ENCODE data around the gene PDE8A. TPM values are rescaled to one million over a fixed set of nuclear protein-coding genes. Genes with fewer than 3 reads are reported as not detected.

Gene PDE8A
- total and polyA plus RNA-seq, 10 of the 15 experiments (the other 5 are each of a cell fraction or from before 2014, with no cell fraction given) = 6.7 to 69.2 (median 27.2) TPM

DNA sequence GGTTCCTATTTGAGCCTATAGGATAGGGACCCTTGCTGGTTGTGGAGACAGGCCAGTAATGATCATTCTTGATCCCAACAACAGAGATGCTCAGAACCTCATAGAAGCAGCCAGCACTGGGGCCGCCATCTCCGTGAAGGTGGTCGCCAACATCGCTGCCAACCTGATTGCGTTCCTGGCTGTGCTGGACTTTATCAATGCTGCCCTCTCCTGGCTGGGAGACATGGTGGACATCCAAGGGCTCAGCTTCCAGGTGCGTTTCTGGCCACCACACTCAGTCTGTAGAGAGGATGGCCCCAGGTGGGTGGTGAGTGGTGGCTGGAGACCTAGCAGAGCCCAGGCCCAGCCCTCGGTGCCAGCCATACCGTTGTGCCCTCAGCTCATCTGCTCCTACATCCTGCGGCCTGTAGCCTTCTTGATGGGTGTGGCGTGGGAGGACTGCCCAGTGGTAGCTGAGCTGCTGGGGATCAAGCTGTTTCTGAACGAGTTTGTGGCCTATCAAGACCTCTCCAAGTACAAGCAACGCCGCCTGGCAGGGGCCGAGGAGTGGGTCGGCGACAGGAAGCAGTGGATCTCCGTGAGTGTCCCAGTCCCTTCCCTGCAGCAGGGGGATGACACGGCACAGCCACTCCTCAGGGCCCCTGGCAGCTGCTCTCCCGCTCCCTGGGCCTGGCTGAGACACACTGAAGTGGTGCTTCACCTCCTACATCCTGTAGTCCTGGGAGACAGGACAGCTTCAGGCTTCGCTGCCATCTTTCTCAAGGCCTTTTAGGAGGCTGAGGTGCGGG is 46.5 kb upstream of the PDE8A start:
- ChIA-PET SMC1A (ENCODE audit: uncharacterized antibody, unreplicated experiment) (interaction anchor here (1.0 to 1.1 kb wide), 2 partner anchors 103 to 109 kb away, joined by 3 to 4 read pairs; no protein-coding TSS in a partner anchor), CTCF (no interaction called here), POLR2A (interaction anchor here (0.8 kb wide), 1 partner anchor 272 kb away, joined by 3 read pairs; no protein-coding TSS in a partner anchor), RAD21 (ENCODE audit: unreplicated experiment) (no interaction called here)
- no peaks in the 10 kb centered on the region for H3K79me2 ChIP-seq (ENCODE audit: control insufficient read depth, insufficient read depth, low read length)
- in situ Hi-C loops (cut with MboI) (no loop called here), intact Hi-C loops (cut with micrococcal nuclease; ENCODE audit: unreplicated experiment) (no loop called here)
- TF ChIP-seq RAD21 (IDR thresholded peaks at IDR 0.05; ENCODE audit: insufficient read depth, low read depth, low read length) = peak; percentile 15; the same call in 1 of the 2 replicates
- TF ChIP-seq CREB1 (IDR thresholded peaks at IDR 0.05; ENCODE audit: low read depth) = no peak
- H2AFZ ChIP-seq (ENCODE audit: control insufficient read depth, low read depth, low read length) = no peak overlapping the region
- H3K4me3 ChIP-seq = no peak overlapping the region
- no peak for ATAC-seq
- DNase-seq (ENCODE audit: low read depth, low spot score) = no peak
- no peak overlapping the region for H3K27ac ChIP-seq (ENCODE audit: control insufficient read depth, insufficient read depth)
- no peaks in the 10 kb centered on the region for H3K36me3 ChIP-seq (ENCODE audit: control insufficient read depth in 2 of 2, insufficient read depth in 2 of 2, low read length in 1 of 2)
- H4K20me1 ChIP-seq (ENCODE audit: control insufficient read depth, insufficient read depth) = no peaks in the 10 kb centered on the region
- H3K4me1 ChIP-seq (ENCODE audit: control insufficient read depth, insufficient read depth, low read length) = no peaks in the 10 kb centered on the region
- 45% methylated on average over 21 of the region's 21 CpGs for WGBS (ENCODE audit: insufficient coverage, insufficient replicate concordance, low lambda C conversion rate, missing lambda C conversion rate)
- no peak overlapping the region for H3K4me2 ChIP-seq (ENCODE audit: control insufficient read depth, insufficient read depth)
- no peak for FAIRE-seq
- BruUV-seq (replicated peaks) = no TSS peak
- H3K9me3 ChIP-seq (replicated peaks; ENCODE audit: control insufficient read depth, insufficient read depth, low read length) = no peaks in the 10 kb centered on the region
- no peaks in the 10 kb centered on the region for H3K27me3 ChIP-seq (replicated peaks in 1 of 2; ENCODE audit: control insufficient read depth in 2 of 2, insufficient read depth in 2 of 2, low read length in 1 of 2)
- no peak overlapping the region for H3K9ac ChIP-seq (ENCODE audit: control insufficient read depth, insufficient read depth, low read length)

- no peak; the same call in 2 of the 3 replicates for ATAC-seq
- SMC1A ChIA-PET (ENCODE audit: uncharacterized antibody, unreplicated experiment) = interaction anchor here (0.8 to 1.4 kb wide), 4 partner anchors 9 to 349 kb away, joined by 3 read pairs; no protein-coding TSS in a partner anchor
These were observed 44.5 kb upstream of the PDE8A start for GRCh38 chr15:84937144-84937543.

More at GRCh38 chr15:84937144-84937543, 44.5 kb upstream of the PDE8A start:
- ChIA-PET CTCF (interaction anchor here (0.8 to 1.4 kb wide), 4 partner anchors 9 to 109 kb away, joined by 3 to 5 read pairs (median 3); no protein-coding TSS in a partner anchor), RAD21 (ENCODE audit: unreplicated experiment) (interaction anchor here (0.9 to 1.1 kb wide), 2 partner anchors 9 to 109 kb away, joined by 3 to 4 read pairs; no protein-coding TSS in a partner anchor), POLR2A (no interaction called here)
- no peak overlapping the region for H3K27ac ChIP-seq (ENCODE audit: control insufficient read depth, insufficient read depth)
- in situ Hi-C loops (cut with MboI) (no loop called here), intact Hi-C loops (cut with micrococcal nuclease; ENCODE audit: unreplicated experiment) (no loop called here)
- no peaks in the 10 kb centered on the region for H4K20me1 ChIP-seq (ENCODE audit: control insufficient read depth, insufficient read depth)
- no peak overlapping the region for H3K4me3 ChIP-seq
- 30% methylated on average over 5 of the region's 5 CpGs for WGBS (ENCODE audit: insufficient coverage, insufficient replicate concordance, low lambda C conversion rate, missing lambda C conversion rate)
- no peak for DNase-seq (ENCODE audit: low read depth, low spot score)
- H3K79me2 ChIP-seq (ENCODE audit: control insufficient read depth, insufficient read depth, low read length) = no peaks in the 10 kb centered on the region
- no peaks in the 10 kb centered on the region for H3K9me3 ChIP-seq (replicated peaks; ENCODE audit: control insufficient read depth, insufficient read depth, low read length)
- H3K4me2 ChIP-seq (ENCODE audit: control insufficient read depth, insufficient read depth) = 0 out of 2 replicates have a peak overlapping the region, but pooled peaks have one; percentile 13
- TF ChIP-seq RAD51 (IDR thresholded peaks at IDR 0.05) = peak; percentile 22; the same call in 1 of the 2 replicates
- no peak for TF ChIP-seq ETV6 (conservative IDR thresholded peaks at IDR 0.05 in 1 of 2, IDR thresholded peaks at IDR 0.05 in 1 of 2; ENCODE audit: borderline replicate concordance in 1 of 2, low read depth in 1 of 2)
- BruUV-seq (replicated peaks) = no TSS peak
- no peak overlapping the region for H2AFZ ChIP-seq (ENCODE audit: control insufficient read depth, low read depth, low read length)
- FAIRE-seq = no peak
- H3K36me3 ChIP-seq (ENCODE audit: control insufficient read depth in 2 of 2, insufficient read depth in 2 of 2, low read length in 1 of 2) = no peaks in the 10 kb centered on the region
- no peak overlapping the region for H3K9ac ChIP-seq (ENCODE audit: control insufficient read depth, insufficient read depth, low read length)
- no peaks in the 10 kb centered on the region for H3K4me1 ChIP-seq (ENCODE audit: control insufficient read depth, insufficient read depth, low read length)
- no peaks in the 10 kb centered on the region for H3K27me3 ChIP-seq (replicated peaks in 1 of 2; ENCODE audit: control insufficient read depth in 2 of 2, insufficient read depth in 2 of 2, low read length in 1 of 2)
